Large intestine (tissue), 3 donors: Measurements from ENCODE around the gene CPNE5. TPM values are rescaled to one million over a fixed set of nuclear protein-coding genes. Genes with fewer than 3 reads are reported as not detected.

ENCODE experiments used
- DNase-seq, 2 donors: peaks; one replicate each; pipeline versions ENCODE4 v3.0.0 to v3.0.0-alpha.2; 2013
- H3K27ac ChIP-seq: one replicate; pipeline ENCODE4 v1.5.1; 2013; ENCODE audit warnings: low read length
- H3K27me3 ChIP-seq: 2 replicates; pipeline ENCODE4 v1.6.1; 2013; ENCODE audit warnings: low read length; ENCODE audit not compliant: control insufficient read depth, insufficient read depth
- H3K36me3 ChIP-seq: 2 replicates; pipeline ENCODE4 v1.6.1; 2013; ENCODE audit warnings: low read length; ENCODE audit not compliant: control insufficient read depth, insufficient read depth
- H3K4me1 ChIP-seq: one replicate; pipeline ENCODE4 v1.6.1; 2013; ENCODE audit warnings: low read length; ENCODE audit not compliant: control insufficient read depth, insufficient read depth
- H3K4me3 ChIP-seq: one replicate; pipeline ENCODE4 v1.5.1; 2013; ENCODE audit warnings: low read length
- H3K9me3 ChIP-seq: one replicate; pipeline ENCODE4 v1.6.1; 2013; ENCODE audit warnings: mild to moderate bottlenecking, low read depth, low read length, moderate library complexity; ENCODE audit not compliant: control insufficient read depth
- WGBS: methylation state at CpG from one replicate; pipeline ENCODE4 v1.1.5; 2013; ENCODE audit warnings: low lambda C conversion rate; ENCODE audit not compliant: insufficient coverage; 5-methylcytosine and 5-hydroxymethylcytosine counted together
- polyA plus RNA-seq: library from polyadenylated mRNA; unstranded; fragments of 120-200 nt; gene quantifications from one replicate; pipeline ENCODE4 v1.2.1, GENCODE V29; 2013

Gene CPNE5
- polyA plus RNA-seq, 1 donor = 3.9 TPM

GRCh38 chr6:36744304-36744673 is 95.0 kb downstream of the CPNE5 start:
- Histone ChIP-seq H3K36me3 (no peaks in the 10 kb centered on the region), H3K27ac (peak overlapping the region; percentile 20), H3K27me3 (no peaks in the 10 kb centered on the region), H3K4me1 (peaks cover 27% of the 10 kb centered on the region), H3K9me3 (peaks cover 7% of the 10 kb centered on the region), H3K4me3 (no peak overlapping the region)
- DNase-seq = peak in 1 of 2 donors; percentile 69
- WGBS = no CpG with 5 or more reads among the region's 2 CpGs

- peak; percentile 74 to 88 for DNase-seq
- Histone ChIP-seq H3K4me3 (no peak overlapping the region), H3K27ac (peak overlapping the region; percentile 20), H3K4me1 (peaks cover 27% of the 10 kb centered on the region), H3K27me3 (no peaks in the 10 kb centered on the region), H3K9me3 (peaks cover 3% of the 10 kb centered on the region), H3K36me3 (no peaks in the 10 kb centered on the region)
- 20% methylated on average over 5 of the region's 24 CpGs for WGBS
These were observed 95.5 kb downstream of the CPNE5 start for GRCh38 chr6:36743538-36744303.

- Histone ChIP-seq H3K4me1 (peaks cover 27% of the 10 kb centered on the region), H3K9me3 (no peaks in the 10 kb centered on the region), H3K27me3 (no peaks in the 10 kb centered on the region), H3K36me3 (no peaks in the 10 kb centered on the region), H3K4me3 (no peak overlapping the region), H3K27ac (peak overlapping the region; percentile 18)
- no CpG with 5 or more reads among the region's 5 CpGs for whole genome bisulfite sequencing
- DNase-seq = peak; percentile 70 to 83
These were observed 96.2 kb downstream of the CPNE5 start for GRCh38 chr6:36743032-36743431.

- H3K36me3 ChIP-seq = no peaks in the 10 kb centered on the region
- H3K9me3 ChIP-seq = peaks cover 2% of the 10 kb centered on the region
- no peak overlapping the region for H3K4me3 ChIP-seq
- no peak for DNase-seq
- peaks cover 27% of the 10 kb centered on the region for H3K4me1 ChIP-seq
- no CpG with 5 or more reads among the region's 19 CpGs for WGBS
- no peak overlapping the region for H3K27ac ChIP-seq
- H3K27me3 ChIP-seq = no peaks in the 10 kb centered on the region
These were observed 97.1 kb downstream of the CPNE5 start for GRCh38 chr6:36742146-36742545.

- H3K4me1 ChIP-seq = peaks cover 27% of the 10 kb centered on the region
- no CpG with 5 or more reads among the region's 11 CpGs for WGBS
- no peak for DNase-seq
- H3K36me3 ChIP-seq = no peaks in the 10 kb centered on the region
- no peaks in the 10 kb centered on the region for H3K27me3 ChIP-seq
- peaks cover 2% of the 10 kb centered on the region for H3K9me3 ChIP-seq
- H3K4me3 ChIP-seq = no peak overlapping the region
- no peak overlapping the region for H3K27ac ChIP-seq
These were observed 98.4 kb downstream of the CPNE5 start for GRCh38 chr6:36740818-36741179.

- no peak for DNase-seq
- WGBS = 100% methylated on average over 1 of the region's 13 CpGs
- no peak overlapping the region for H3K27ac ChIP-seq
These were observed 99.1 kb downstream of the CPNE5 start for GRCh38 chr6:36739947-36740817.

GRCh38 chr6:36738108-36738507 is 101.1 kb downstream of the CPNE5 start:
- no peak for DNase-seq
- H3K36me3 ChIP-seq = no peaks in the 10 kb centered on the region
- H3K27me3 ChIP-seq = no peaks in the 10 kb centered on the region
- no CpG with 5 or more reads among the region's 1 CpG for WGBS
- peaks cover 17% of the 10 kb centered on the region for H3K4me1 ChIP-seq
- H3K9me3 ChIP-seq = peaks cover 2% of the 10 kb centered on the region
- H3K4me3 ChIP-seq = no peak overlapping the region
- no peak overlapping the region for H3K27ac ChIP-seq

More at GRCh38 chr6:36739947-36740817, 99.1 kb downstream of the CPNE5 start:
- Histone ChIP-seq H3K27me3 (no peaks in the 10 kb centered on the region), H3K4me3 (no peak overlapping the region), H3K4me1 (peaks cover 32% of the 10 kb centered on the region), H3K36me3 (no peaks in the 10 kb centered on the region), H3K9me3 (peaks cover 2% of the 10 kb centered on the region)

- no CpG with 5 or more reads among the region's 14 CpGs for WGBS
- H3K27me3 ChIP-seq = no peaks in the 10 kb centered on the region
- peaks cover 2% of the 10 kb centered on the region for H3K9me3 ChIP-seq
- no peaks in the 10 kb centered on the region for H3K36me3 ChIP-seq
- no peak overlapping the region for H3K27ac ChIP-seq
- H3K4me3 ChIP-seq = no peak overlapping the region
- DNase-seq = no peak
- peaks cover 9% of the 10 kb centered on the region for H3K4me1 ChIP-seq
These were observed 102.0 kb downstream of the CPNE5 start for GRCh38 chr6:36737043-36737785.

- Histone ChIP-seq H3K36me3 (no peaks in the 10 kb centered on the region), H3K9me3 (peaks cover 2% of the 10 kb centered on the region), H3K4me3 (no peak overlapping the region), H3K27ac (peak overlapping the region; percentile 13), H3K4me1 (peaks cover 9% of the 10 kb centered on the region), H3K27me3 (no peaks in the 10 kb centered on the region)
- 40% methylated on average over 1 of the region's 24 CpGs for WGBS
- peak; percentile 70 to 71 for DNase-seq
These were observed 103.9 kb downstream of the CPNE5 start for GRCh38 chr6:36735110-36736071.
